ENCODE data around the gene AIF1L. TPM values are rescaled to one million over a fixed set of nuclear protein-coding genes. Genes with fewer than 3 reads are reported as not detected.

AIF1L gene
- 21.0 TPM for total RNA-seq

GRCh38 chr9:131096269-131097125 is at the start of gene AIF1L:
AIF1L (plus strand) TSS chr9:131096531; CDS start chr9:131096630, 99 bp downstream.

GRCh38 chr9:131125288-131126058 is 29.1 kb downstream of the AIF1L start, which contains the start of gene NUP214:
NUP214 (plus strand) TSS chr9:131125586; CDS start chr9:131125705, 119 bp downstream.

Small RNA genes lying within 50 kb of the gene (small RNA-seq; reads per million reads assigned to genes)
- not detected for gene RNU6-881P (ENCODE audit: low replicate concordance)

Other genes with a start within 250 kb of the AIF1L start
- gene QRFP, start 199.7 kb upstream of the AIF1L start, total RNA-seq, result not detected
- 1.3 TPM for gene FIBCD1, start 157.3 kb upstream of the AIF1L start, total RNA-seq
- gene LAMC3, start 87.4 kb upstream of the AIF1L start, total RNA-seq, result 2.2 TPM
- gene NUP214, start 29.1 kb downstream of the AIF1L start, total RNA-seq, result 46.0 TPM
- 1.9 TPM for gene FAM78A, start 180.0 kb downstream of the AIF1L start, total RNA-seq
- 7.2 TPM for gene PLPP7, start 193.2 kb downstream of the AIF1L start, total RNA-seq